GM12892 (cell line): ENCODE measurements around the gene LRRFIP2.

ENCODE experiments used
- POLR2A ChIP-seq: IDR thresholded peaks from 2 replicates; pipeline ENCODE4 v1.6.1; 2011; ENCODE audit warnings: low read depth, low read length, control low read depth
- POLR2AphosphoS5 ChIP-seq: IDR thresholded peaks from 2 replicates; pipeline ENCODE4 v1.6.1; 2011; ENCODE audit warnings: low read depth, low read length, control low read depth

DNA sequence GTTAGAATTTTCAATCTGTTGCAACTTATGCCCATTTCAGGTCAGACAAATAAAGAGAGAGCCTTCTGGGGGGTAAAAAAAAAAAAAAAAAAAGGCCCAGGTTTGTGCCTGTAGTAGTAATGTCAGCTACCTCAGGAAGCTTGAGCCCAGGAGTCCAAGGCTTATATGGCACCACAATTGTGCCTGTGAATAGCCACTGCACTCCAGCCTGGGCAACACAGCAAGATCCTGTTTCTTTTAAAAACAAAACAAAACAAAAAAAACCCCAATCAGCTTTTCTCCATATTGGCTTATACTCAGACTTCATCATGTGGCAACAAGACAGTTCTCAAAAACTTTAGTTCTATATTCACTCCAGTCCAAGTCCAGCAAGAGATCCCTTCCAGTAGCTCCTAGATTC, 8.4 kb upstream of the LRRFIP2 start:
- TF ChIP-seq POLR2AphosphoS5: no peak
- TF ChIP-seq POLR2A: no peak
